ENCODE data around the gene NOS1AP.

Gene NOS1AP

DNA sequence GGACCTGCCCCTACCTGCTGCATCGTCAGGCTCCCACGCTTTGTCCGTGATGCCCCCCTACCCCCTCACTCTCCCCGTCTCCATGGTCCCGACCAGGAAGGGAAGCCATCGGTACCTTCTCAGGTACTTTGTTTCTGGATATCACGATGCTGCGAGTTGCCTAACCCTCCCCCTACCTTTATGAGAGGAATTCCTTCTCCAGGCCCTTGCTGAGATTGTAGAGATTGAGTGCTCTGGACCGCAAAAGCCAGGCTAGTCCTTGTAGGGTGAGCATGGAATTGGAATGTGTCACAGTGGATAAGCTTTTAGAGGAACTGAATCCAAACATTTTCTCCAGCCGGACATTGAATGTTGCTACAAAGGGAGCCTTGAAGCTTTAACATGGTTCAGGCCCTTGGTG lies 298.3 kb downstream of the NOS1AP start:
- H3K27me3 Mint-ChIP-seq (ENCODE audit: low read depth): no peaks in the 10 kb centered on the region
- H3K4me3 Mint-ChIP-seq: no peak overlapping the region
- H3K4me1 Mint-ChIP-seq: peaks cover 11% of the 10 kb centered on the region
- no peaks in the 10 kb centered on the region for H3K9me3 Mint-ChIP-seq
- peaks cover 3% of the 10 kb centered on the region for H3K36me3 Mint-ChIP-seq (ENCODE audit: low read depth)
- H3K27ac Mint-ChIP-seq: peak overlapping the region in 2 of 3 experiments; percentile 65 to 84
- TF ChIP-seq, protein P1, sequence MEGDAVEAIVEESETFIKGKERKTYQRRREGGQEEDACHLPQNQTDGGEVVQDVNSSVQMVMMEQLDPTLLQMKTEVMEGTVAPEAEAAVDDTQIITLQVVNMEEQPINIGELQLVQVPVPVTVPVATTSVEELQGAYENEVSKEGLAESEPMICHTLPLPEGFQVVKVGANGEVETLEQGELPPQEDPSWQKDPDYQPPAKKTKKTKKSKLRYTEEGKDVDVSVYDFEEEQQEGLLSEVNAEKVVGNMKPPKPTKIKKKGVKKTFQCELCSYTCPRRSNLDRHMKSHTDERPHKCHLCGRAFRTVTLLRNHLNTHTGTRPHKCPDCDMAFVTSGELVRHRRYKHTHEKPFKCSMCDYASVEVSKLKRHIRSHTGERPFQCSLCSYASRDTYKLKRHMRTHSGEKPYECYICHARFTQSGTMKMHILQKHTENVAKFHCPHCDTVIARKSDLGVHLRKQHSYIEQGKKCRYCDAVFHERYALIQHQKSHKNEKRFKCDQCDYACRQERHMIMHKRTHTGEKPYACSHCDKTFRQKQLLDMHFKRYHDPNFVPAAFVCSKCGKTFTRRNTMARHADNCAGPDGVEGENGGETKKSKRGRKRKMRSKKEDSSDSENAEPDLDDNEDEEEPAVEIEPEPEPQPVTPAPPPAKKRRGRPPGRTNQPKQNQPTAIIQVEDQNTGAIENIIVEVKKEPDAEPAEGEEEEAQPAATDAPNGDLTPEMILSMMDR (IDR thresholded peaks at IDR 0.05; ENCODE audit: unreplicated experiment in 3 of 3): no peak

DNA sequence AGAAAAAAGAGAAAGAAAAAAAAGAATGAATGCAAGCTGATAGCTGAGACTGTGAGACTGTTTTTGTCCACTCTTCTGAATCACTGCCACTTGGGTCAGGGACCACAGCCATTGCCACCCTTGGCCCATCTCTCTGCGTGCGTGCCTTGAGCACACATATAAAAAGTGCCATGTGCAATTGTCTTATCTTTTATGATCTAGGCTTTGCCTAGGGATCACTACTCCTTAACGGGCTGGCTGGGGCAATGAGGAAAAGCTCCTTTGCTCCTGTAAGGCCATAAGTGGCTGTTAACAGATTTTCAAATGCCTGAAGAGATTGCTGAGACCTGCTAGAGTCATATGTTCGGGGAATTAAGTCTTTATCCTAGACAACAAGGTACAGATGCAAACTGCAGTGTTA lies 299.0 kb downstream of the NOS1AP start:
- H3K4me1 Mint-ChIP-seq: peaks cover 11% of the 10 kb centered on the region
- H3K9me3 Mint-ChIP-seq: no peaks in the 10 kb centered on the region
- TF ChIP-seq, protein P1 (IDR thresholded peaks at IDR 0.05; ENCODE audit: unreplicated experiment in 3 of 3): no peak
- H3K27ac Mint-ChIP-seq: peak overlapping the region in 1 of 3 experiments; percentile 84
- H3K27me3 Mint-ChIP-seq (ENCODE audit: low read depth): no peaks in the 10 kb centered on the region
- H3K4me3 Mint-ChIP-seq: no peak overlapping the region
- H3K36me3 Mint-ChIP-seq (ENCODE audit: low read depth): peaks cover 4% of the 10 kb centered on the region

DNA sequence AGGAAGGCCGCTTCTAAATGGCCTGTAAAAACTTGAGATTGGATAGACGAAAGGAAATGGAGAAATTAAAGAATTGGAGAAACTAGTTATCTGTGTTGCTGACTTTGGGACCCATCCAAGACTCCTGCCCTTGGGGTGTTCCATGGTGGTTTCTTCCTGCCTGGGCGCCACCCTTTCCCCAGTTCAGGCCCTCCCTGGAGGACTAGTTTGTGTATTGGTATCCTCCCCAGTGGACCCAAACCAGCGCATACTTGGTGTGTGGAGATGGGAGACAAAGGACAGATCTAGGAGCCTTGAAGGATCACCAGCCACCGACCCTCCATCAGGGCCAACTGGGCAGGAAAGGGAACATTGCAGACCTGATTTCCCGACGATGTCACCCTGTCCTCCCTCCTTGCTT lies 300.1 kb downstream of the NOS1AP start:
- no peaks in the 10 kb centered on the region for H3K27me3 Mint-ChIP-seq (ENCODE audit: low read depth)
- no peak overlapping the region for H3K4me3 Mint-ChIP-seq
- H3K4me1 Mint-ChIP-seq: peaks cover 4% of the 10 kb centered on the region
- TF ChIP-seq, protein P1 (IDR thresholded peaks at IDR 0.05; ENCODE audit: unreplicated experiment in 3 of 3): no peak
- H3K27ac Mint-ChIP-seq: no peak overlapping the region
- peaks cover 6% of the 10 kb centered on the region for H3K36me3 Mint-ChIP-seq (ENCODE audit: low read depth)
- no peaks in the 10 kb centered on the region for H3K9me3 Mint-ChIP-seq

DNA sequence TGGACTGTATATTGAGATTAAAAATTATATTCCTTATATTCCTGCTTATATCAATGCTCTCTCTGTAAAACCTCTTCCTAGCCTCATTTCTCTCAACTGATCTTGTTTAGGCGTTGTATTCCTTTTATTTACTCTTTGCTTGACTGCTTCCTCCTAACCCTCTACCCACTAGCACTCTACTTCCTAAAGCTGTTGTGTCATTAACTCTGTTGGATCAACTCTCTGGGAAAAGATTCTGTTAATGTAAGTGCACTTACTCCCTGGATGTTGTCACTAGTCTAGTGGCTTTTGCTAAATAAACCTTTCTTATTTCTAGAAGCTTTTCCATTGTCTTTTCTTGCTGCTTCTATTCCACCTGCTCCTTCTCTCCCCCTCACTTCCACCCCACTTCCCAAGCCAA lies 300.7 kb downstream of the NOS1AP start:
- Mint-ChIP-seq H3K36me3 (ENCODE audit: low read depth) (peaks cover 6% of the 10 kb centered on the region), H3K4me1 (no peaks in the 10 kb centered on the region), H3K4me3 (no peak overlapping the region), H3K27ac (no peak overlapping the region), H3K9me3 (no peaks in the 10 kb centered on the region), H3K27me3 (ENCODE audit: low read depth) (no peaks in the 10 kb centered on the region)
- TF ChIP-seq, protein P1 (IDR thresholded peaks at IDR 0.05; ENCODE audit: unreplicated experiment in 3 of 3): no peak

DNA sequence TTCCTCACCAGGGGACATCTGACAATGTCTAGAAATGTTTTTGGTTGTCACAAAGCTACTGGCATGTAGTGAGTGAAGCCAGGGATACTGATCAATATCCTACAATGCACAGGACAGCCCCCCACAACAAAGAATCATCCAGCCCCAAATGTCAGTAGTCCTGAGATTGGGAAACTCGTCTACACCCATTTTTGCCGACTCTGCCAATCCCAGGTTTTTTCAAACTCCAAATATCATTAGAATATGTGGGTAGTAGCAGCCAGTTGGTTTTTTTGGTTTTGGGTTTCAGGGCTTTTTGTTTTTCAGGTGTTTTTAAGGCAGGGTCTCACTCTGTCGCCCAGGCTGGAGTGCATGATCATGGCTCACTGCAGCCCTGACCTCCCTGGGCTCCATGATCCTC lies 301.2 kb downstream of the NOS1AP start:
- Mint-ChIP-seq H3K36me3 (ENCODE audit: low read depth) (peaks cover 6% of the 10 kb centered on the region), H3K9me3 (no peaks in the 10 kb centered on the region), H3K4me3 (no peak overlapping the region), H3K27ac (no peak overlapping the region), H3K27me3 (ENCODE audit: low read depth) (no peaks in the 10 kb centered on the region), H3K4me1 (no peaks in the 10 kb centered on the region)
- TF ChIP-seq, protein P1 (IDR thresholded peaks at IDR 0.05; ENCODE audit: unreplicated experiment in 3 of 3): no peak

DNA sequence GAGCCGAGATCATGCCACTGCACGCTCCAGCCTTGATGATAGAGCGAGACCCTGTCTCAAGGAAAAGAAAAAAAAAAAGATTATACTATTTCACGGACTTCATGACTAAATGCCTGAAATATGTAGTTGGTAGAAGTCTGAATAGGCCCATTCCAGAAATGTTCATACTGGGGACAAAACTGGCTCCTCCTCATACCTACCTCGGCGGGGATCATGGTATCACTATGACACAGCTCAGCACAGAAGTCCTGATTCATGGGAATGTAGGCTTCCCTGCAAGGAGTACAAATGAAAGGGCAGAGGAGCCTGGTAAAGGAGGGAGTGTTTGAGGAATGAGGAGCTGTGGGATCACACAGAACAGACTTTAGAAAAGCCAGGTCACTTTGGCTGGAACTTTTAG lies 302.1 kb downstream of the NOS1AP start:
- Mint-ChIP-seq H3K4me3 (no peak overlapping the region), H3K4me1 (no peaks in the 10 kb centered on the region), H3K27ac (peak overlapping the region in 1 of 3 experiments; percentile 25), H3K9me3 (no peaks in the 10 kb centered on the region), H3K27me3 (ENCODE audit: low read depth) (no peaks in the 10 kb centered on the region), H3K36me3 (ENCODE audit: low read depth) (peaks cover 6% of the 10 kb centered on the region)
- TF ChIP-seq, protein P1 (IDR thresholded peaks at IDR 0.05; ENCODE audit: unreplicated experiment in 3 of 3): no peak

All from nephron (organoid).